B cell (primary cell): ENCODE measurements around the gene PRELID1. TPM values are rescaled to one million over a fixed set of nuclear protein-coding genes. Genes with fewer than 3 reads are reported as not detected.
"Not testable (repeated sequence)": the region's sequence is repeated elsewhere in the genome, so short reads cannot be mapped to it uniquely, and the experiment has no call there.

Experiments
- ATAC-seq: fragments of 200-7000 bp; cut with Tn5 transposase; one replicate; pipeline ENCODE4 v1.10.0; 2021; ENCODE audit warnings: low read depth, mild to moderate bottlenecking, moderate number of reproducible peaks, moderate library complexity
- CTCF ChIA-PET: fragments of 350-600 bp; sonication (Branson Sonifier 250); formaldehyde crosslinking; loops from one replicate; lab custom pipeline; 2021; ENCODE audit warnings: antibody characterized with exemption, inconsistent platforms; lab: Charles Lee
- POLR2A ChIA-PET: fragments of 350-600 bp; sonication (Branson Sonifier 250); formaldehyde crosslinking; loops from one replicate; lab custom pipeline; 2021; ENCODE audit warnings: antibody characterized with exemption; lab: Charles Lee
- DNase-seq: peaks from one replicate; pipeline ENCODE4 v3.0.0; 2013
- H2AFZ ChIP-seq: 2 replicates; pipeline ENCODE4 v1.6.1; 2012; ENCODE audit warnings: mild to moderate bottlenecking, low read depth, low read length; ENCODE audit not compliant: insufficient read depth, poor library complexity, severe bottlenecking
- H3K27ac ChIP-seq, 2 donors: 1 replicate in 1 of 2; 2 replicates in 1 of 2; pipeline ENCODE4 v1.5.1; 2012 to 2013; ENCODE audit warnings: low read length in 2 of 2, mild to moderate bottlenecking in 2 of 2, moderate library complexity in 1 of 2
- H3K27me3 ChIP-seq, 4 experiments: fragments of 200-600 bp in 1 of 4; sonication (generic) in 1 of 4; replicated peaks in 1 of 4; 1 replicate in 2 of 4; 2 replicates in 2 of 4; pipeline versions ENCODE4 v1.6.1 to v1.7.0; 2013 to 2016; ENCODE audit warnings: low read length in 3 of 4, mild to moderate bottlenecking in 2 of 4, mixed read lengths in 1 of 4, moderate library complexity in 1 of 4; ENCODE audit not compliant: insufficient read depth in 4 of 4, control insufficient read depth in 3 of 4; ENCODE audit errors: control extremely low read depth in 1 of 4
- H3K36me3 ChIP-seq, 2 experiments: replicated peaks in 1 of 2; 1 replicate in 1 of 2; 2 replicates in 1 of 2; pipeline versions ENCODE4 v1.6.1 to v1.7.1; 2013; ENCODE audit warnings: low read length in 1 of 2; ENCODE audit not compliant: insufficient read depth in 2 of 2, control insufficient read depth in 1 of 2; ENCODE audit errors: control extremely low read depth in 1 of 2, extremely low read depth in 1 of 2
- H3K4me1 ChIP-seq, 2 donors: fragments of 200-600 bp in 1 of 2; sonication (generic) in 1 of 2; 1 replicate in 1 of 2; 2 replicates in 1 of 2; pipeline versions ENCODE4 v1.5.1 to v1.6.1; 2013 to 2017; ENCODE audit warnings: low read length in 2 of 2; ENCODE audit not compliant: control insufficient read depth in 2 of 2, insufficient read depth in 2 of 2
- H3K4me2 ChIP-seq: replicated peaks from 2 replicates; pipeline ENCODE3; 2012; ENCODE audit warnings: mild to moderate bottlenecking, low read depth, low read length; ENCODE audit not compliant: poor library complexity, severe bottlenecking
- H3K4me3 ChIP-seq, 5 experiments: fragments of 200-600 bp in 1 of 5; sonication (generic) in 1 of 5; 1 replicate in 3 of 5; 2 replicates in 2 of 5; pipeline versions ENCODE4 v1.5.1 to v1.7.0; 2011 to 2016; ENCODE audit warnings: low read length in 4 of 5, mild to moderate bottlenecking in 4 of 5, low read depth in 2 of 5, control low read depth in 1 of 5, moderate library complexity in 1 of 5; ENCODE audit not compliant: insufficient read depth in 1 of 5; ENCODE audit errors: control extremely low read depth in 1 of 5, extremely low read depth in 1 of 5
- H3K79me2 ChIP-seq: fragments of 200-600 bp; sonication (generic); one replicate; pipeline ENCODE4 v1.6.0; 2016; ENCODE audit warnings: low read length; ENCODE audit not compliant: control insufficient read depth, insufficient read depth
- H3K9ac ChIP-seq: fragments of 200-600 bp; sonication (generic); 2 replicates; pipeline ENCODE4 v1.6.1; 2017; ENCODE audit warnings: mild to moderate bottlenecking, low read length, moderate library complexity
- H3K9me3 ChIP-seq, 3 donors: one replicate each; pipeline versions ENCODE4 v1.6.1 to v1.7.1; 2013; ENCODE audit warnings: low read length in 2 of 3; ENCODE audit not compliant: control insufficient read depth in 2 of 3, insufficient read depth in 1 of 3; ENCODE audit errors: control extremely low read depth in 1 of 3
- H4K20me1 ChIP-seq: 2 replicates; pipeline ENCODE4 v1.6.0; 2012; ENCODE audit warnings: mild to moderate bottlenecking, low read length; ENCODE audit not compliant: insufficient read depth, control insufficient read depth, poor library complexity, severe bottlenecking
- H3K27ac Mint-ChIP-seq: one replicate; pipeline ENCODE4 v1.8.0; 2021; ENCODE audit warnings: mixed read lengths
- H3K27me3 Mint-ChIP-seq: one replicate; pipeline ENCODE4 v1.8.0; 2021; ENCODE audit warnings: mixed read lengths
- H3K4me1 Mint-ChIP-seq: one replicate; pipeline ENCODE4 v1.8.0; 2021; ENCODE audit warnings: mixed read lengths
- H3K4me3 Mint-ChIP-seq: one replicate; pipeline ENCODE4 v1.8.0; 2021; ENCODE audit warnings: mixed read lengths
- H3K9me3 Mint-ChIP-seq: one replicate; pipeline ENCODE4 v1.8.0; 2022; ENCODE audit warnings: mixed read lengths; ENCODE audit not compliant: insufficient read depth
- EZH2 ChIP-seq: IDR thresholded peaks from 2 replicates; pipeline ENCODE4 v1.6.1; 2012; ENCODE audit warnings: borderline replicate concordance, low read depth, mild to moderate bottlenecking, moderate library complexity, low read length; ENCODE audit not compliant: insufficient read depth, poor library complexity, severe bottlenecking
- WGBS: methylation state at CpG from one replicate; pipeline ENCODE4 v1.1.5; 2013; ENCODE audit warnings: missing lambda C conversion rate; ENCODE audit not compliant: insufficient coverage; 5-methylcytosine and 5-hydroxymethylcytosine counted together
- intact Hi-C: fragments of 100-400 bp; cut with micrococcal nuclease; formaldehyde crosslinking; loops from one replicate; pipeline ENCODE4 v1.10.0; 2022
- polyA plus RNA-seq: library from polyadenylated mRNA; depleted of rRNA; stranded (reverse); fragments of >200 nt; gene quantifications from 2 replicates; pipeline ENCODE4 v1.2.3, GENCODE V29; 2012
- total RNA-seq, 2 donors: library from RNA; stranded (reverse); fragments of 120-200 nt in 1 of 2; gene quantifications; 1 replicate in 1 of 2; 2 replicates in 1 of 2; pipeline versions ENCODE4 v1.2.3 to v1.2.4, GENCODE V29; 2013 to 2022
- TF ChIP-seq, protein P1 (sequence below): fragments of 200-600 bp; IDR thresholded peaks from one replicate; pipeline ENCODE4 v1.8.0; 2022; ENCODE audit warnings: antibody characterized with exemption, mild to moderate bottlenecking

PRELID1 gene
- total and polyA plus RNA-seq, 2 donors (not counting 1 experiment from before 2014, with no cell fraction given): 71.7 to 86.8 TPM

DNA sequence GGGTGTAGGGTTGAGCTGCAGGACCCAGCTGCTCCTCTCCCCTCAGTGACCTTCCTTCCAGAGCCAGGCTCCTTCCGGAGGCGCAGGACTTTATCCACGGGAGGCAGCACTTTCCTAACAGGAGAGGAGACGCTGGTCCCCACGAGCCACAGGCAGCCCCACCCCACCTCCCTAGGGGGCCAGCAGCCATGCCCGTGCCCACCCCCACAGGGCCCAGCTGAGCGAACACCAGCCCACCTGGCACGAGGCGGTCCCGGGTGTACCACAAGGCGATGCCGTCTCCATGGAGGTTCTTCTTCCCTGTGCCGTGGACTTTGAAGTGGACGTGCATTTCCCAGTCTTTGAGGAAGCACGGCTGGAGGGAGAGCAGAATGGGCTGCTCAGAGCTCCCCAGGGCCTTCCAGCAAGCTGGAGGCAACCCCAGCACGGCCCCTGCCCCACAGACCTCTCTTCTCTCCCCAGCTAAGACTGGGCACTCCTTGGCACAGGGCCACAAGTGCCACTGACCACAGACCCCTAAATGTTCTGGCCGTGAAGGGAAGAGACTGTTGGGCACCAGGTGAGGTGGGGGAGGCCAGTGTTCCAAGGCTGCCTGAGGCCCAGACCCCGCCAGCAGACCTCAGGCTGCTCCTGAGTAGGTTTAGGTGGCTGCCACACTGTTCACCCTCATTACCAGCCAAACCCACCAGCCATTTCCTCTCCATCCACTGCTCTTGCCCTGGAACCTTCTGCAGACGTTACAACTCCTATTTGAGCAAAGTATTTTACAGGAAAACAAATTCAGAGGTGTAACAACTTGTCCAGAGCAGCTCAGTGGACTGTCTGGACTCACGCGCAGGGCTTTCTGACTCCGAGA lies 34.9 kb downstream of the PRELID1 start:
- no peak overlapping the region for H2AFZ ChIP-seq
- Mint-ChIP-seq H3K27me3 (no peaks in the 10 kb centered on the region), H3K4me1 (peaks cover 7% of the 10 kb centered on the region), H3K27ac (no peak overlapping the region), H3K9me3 (no peaks in the 10 kb centered on the region), H3K4me3 (no peak overlapping the region)
- TF ChIP-seq, protein P1, sequence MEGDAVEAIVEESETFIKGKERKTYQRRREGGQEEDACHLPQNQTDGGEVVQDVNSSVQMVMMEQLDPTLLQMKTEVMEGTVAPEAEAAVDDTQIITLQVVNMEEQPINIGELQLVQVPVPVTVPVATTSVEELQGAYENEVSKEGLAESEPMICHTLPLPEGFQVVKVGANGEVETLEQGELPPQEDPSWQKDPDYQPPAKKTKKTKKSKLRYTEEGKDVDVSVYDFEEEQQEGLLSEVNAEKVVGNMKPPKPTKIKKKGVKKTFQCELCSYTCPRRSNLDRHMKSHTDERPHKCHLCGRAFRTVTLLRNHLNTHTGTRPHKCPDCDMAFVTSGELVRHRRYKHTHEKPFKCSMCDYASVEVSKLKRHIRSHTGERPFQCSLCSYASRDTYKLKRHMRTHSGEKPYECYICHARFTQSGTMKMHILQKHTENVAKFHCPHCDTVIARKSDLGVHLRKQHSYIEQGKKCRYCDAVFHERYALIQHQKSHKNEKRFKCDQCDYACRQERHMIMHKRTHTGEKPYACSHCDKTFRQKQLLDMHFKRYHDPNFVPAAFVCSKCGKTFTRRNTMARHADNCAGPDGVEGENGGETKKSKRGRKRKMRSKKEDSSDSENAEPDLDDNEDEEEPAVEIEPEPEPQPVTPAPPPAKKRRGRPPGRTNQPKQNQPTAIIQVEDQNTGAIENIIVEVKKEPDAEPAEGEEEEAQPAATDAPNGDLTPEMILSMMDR: no peak
- TF ChIP-seq EZH2: no peak
- intact Hi-C loops: no loop called here
- peaks cover 62% of the 10 kb centered on the region for H3K79me2 ChIP-seq
- WGBS: 94% methylated on average over 21 of the region's 22 CpGs
- H4K20me1 ChIP-seq: peaks cover 61% of the 10 kb centered on the region
- ATAC-seq (no peak), DNase-seq (no peak)
- peaks cover 0 to 79% of the 10 kb centered on the region in 2 experiments for H3K36me3 ChIP-seq
- no peaks in the 10 kb centered on the region for H3K9me3 ChIP-seq
- peaks cover 0 to 5% of the 10 kb centered on the region in 2 donors for H3K4me1 ChIP-seq
- no peak overlapping the region for H3K4me3 ChIP-seq
- H3K4me2 ChIP-seq: no peak overlapping the region
- no peaks in the 10 kb centered on the region for H3K27me3 ChIP-seq
- H3K27ac ChIP-seq: no peak overlapping the region
- ChIA-PET POLR2A (no interaction called here), CTCF (interaction anchor here (0.7 kb wide), 1 partner anchor 28 kb away, joined by 4 read pairs; no protein-coding TSS in a partner anchor)
- H3K9ac ChIP-seq: no peak overlapping the region

DNA sequence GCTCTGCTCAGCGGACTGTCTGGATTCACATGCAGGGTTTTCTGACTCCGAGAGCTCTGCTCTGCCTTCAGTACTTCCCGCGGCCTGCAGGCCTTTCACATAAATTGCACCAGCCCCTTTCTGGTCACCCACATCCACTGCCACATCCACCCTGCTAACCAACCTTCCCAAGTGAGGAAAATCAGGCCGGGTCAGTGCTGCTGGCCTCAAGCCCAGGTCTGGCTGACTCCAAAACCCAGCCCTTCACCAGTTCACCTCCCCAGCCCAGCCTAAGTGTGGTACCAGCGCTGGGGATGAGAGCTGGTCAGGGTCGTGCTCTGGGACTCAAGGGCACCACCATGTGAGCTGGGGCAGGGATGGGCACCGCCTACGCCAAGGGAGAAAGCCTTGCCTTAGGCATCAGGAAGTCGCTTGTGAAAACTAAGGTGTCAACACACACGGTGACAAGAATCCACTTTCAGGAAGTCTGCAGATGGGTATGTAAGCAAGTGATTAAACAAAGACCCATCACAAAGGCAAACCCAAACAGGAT lies 35.6 kb downstream of the PRELID1 start:
- no peak overlapping the region for H3K27ac ChIP-seq
- H3K27me3 ChIP-seq: no peaks in the 10 kb centered on the region
- Mint-ChIP-seq H3K4me1 (peaks cover 4% of the 10 kb centered on the region), H3K9me3 (no peaks in the 10 kb centered on the region), H3K27ac (no peak overlapping the region), H3K4me3 (no peak overlapping the region), H3K27me3 (no peaks in the 10 kb centered on the region)
- H3K9me3 ChIP-seq: no peaks in the 10 kb centered on the region
- 90% methylated on average over 10 of the region's 11 CpGs for WGBS
- H3K4me3 ChIP-seq: no peak overlapping the region
- no peak overlapping the region for H2AFZ ChIP-seq
- H3K36me3 ChIP-seq: peaks cover 0 to 73% of the 10 kb centered on the region in 2 experiments
- H3K4me2 ChIP-seq: no peak overlapping the region
- no peaks in the 10 kb centered on the region for H3K4me1 ChIP-seq
- DNase-seq (no peak), ATAC-seq (no peak)
- H3K79me2 ChIP-seq: peaks cover 69% of the 10 kb centered on the region
- TF ChIP-seq, protein P1: no peak
- no peak overlapping the region for H3K9ac ChIP-seq
- intact Hi-C loops: no loop called here
- POLR2A ChIA-PET: no interaction called here
- peaks cover 66% of the 10 kb centered on the region for H4K20me1 ChIP-seq
- CTCF ChIA-PET: no interaction called here

DNA sequence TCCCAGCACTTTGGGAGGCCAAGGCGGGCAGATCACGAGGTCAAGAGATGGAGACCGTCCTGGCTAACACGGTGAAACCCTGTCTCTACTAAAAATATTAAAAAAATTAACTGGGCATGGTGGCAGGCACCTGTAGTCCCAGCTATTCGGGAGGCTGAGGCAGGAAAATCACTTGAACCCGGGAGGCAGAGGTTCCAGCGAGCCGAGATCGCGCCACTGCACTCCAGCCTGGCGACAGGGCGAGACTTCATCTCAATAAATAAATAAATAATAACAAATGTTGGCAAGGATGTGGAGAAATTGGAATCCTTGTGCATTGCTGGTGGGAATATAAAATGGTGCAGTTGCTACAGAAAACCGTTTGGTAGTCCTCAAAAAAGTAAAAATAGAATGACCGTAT lies 39.4 kb downstream of the PRELID1 start:
- WGBS: 100% methylated on average over 1 of the region's 14 CpGs
- ATAC-seq, H3K27ac Mint-ChIP-seq, H3K27me3 Mint-ChIP-seq, DNase-seq, H3K27ac ChIP-seq, H3K9ac ChIP-seq, H3K4me2 ChIP-seq, intact Hi-C loops, POLR2A ChIA-PET, H3K27me3 ChIP-seq, H3K4me3 ChIP-seq, H3K4me1 ChIP-seq, H3K9me3 ChIP-seq, H3K4me3 Mint-ChIP-seq, H2AFZ ChIP-seq, H3K9me3 Mint-ChIP-seq: not testable (repeated sequence)
- H3K4me1 Mint-ChIP-seq: peaks cover 16% of the 10 kb centered on the region
- Histone ChIP-seq H3K36me3 (peaks cover 2 to 48% of the 10 kb centered on the region in 2 experiments), H4K20me1 (peaks cover 56% of the 10 kb centered on the region), H3K79me2 (peaks cover 94% of the 10 kb centered on the region)
- CTCF ChIA-PET: interaction anchor here (1.2 kb wide), 1 partner anchor 26 kb away, joined by 3 read pairs; no protein-coding TSS in a partner anchor
